T-helper 22 cell (primary cell): ENCODE data around the gene DXO.
"Not testable (repeated sequence)": the region's sequence is repeated elsewhere in the genome, so short reads cannot be mapped to it uniquely, and the experiment has no call there.

Experiments used
- DNase-seq: peaks from one replicate; pipeline ENCODE4 v3.0.0-alpha.2; 2020; ENCODE audit warnings: low read depth

DXO gene

DNA sequence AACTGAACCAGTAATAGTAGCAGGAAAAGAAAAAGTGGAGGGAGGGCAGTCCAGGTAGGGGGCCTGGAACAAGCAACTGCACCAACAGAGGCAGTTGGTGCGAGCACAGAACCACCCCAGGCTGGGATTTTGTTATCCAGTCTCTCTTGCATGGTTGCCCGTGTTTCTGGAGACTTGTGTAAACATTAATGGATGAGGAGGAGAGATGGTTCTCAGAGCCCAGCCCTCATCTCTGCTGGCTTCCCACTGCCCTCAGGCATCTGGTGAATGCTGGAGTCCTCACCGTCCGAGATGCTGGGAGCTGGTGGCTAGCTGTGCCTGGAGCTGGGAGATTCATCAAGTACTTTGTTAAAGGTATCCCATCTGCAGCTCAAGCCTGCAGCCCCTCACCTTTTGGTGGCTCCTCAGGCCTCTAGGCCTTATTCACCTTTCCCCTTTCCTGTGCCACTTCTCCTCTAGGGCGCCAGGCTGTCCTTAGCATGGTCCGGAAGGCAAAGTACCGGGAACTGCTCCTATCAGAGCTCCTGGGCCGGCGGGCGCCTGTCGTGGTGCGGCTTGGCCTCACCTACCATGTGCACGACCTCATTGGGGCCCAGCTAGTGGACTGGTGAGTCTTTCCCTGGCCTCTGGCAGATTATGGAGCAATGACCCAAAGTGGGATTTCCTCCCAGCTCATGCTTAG lies 8.4 kb upstream of the DXO start:
- DNase-seq: not testable (repeated sequence)

DNA sequence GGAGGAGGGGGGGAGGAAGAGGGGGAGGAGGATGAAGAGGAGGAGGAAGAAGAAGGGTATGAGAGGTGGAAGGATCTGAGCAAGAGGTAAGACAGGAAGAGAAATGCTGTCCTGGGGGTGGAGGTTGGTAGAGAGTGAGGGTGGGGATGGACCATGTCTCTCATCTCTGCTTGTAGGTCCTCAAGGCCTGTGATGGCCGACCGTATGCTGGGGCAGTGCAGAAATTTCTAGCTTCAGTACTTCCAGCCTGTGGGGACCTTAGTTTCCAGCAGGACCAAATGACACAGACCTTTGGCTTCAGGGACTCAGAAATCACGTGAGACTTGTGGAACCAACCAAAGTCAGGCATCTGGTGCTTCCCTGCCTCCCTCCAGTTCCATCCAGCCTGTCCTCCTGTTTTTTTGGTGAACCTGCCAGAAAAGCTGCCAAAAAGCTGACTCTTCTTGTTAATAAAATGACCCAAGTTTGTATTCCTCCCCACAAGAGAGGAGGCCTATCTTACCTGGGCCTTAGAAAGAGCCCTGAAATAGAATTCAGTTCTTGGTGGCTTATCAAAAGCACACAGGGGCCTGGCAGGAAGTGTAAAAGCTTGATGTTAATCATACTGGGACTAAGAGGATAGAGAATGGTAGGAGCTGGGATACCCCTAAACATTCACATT lies 7.4 kb upstream of the DXO start:
- DNase-seq: no peak

DNA sequence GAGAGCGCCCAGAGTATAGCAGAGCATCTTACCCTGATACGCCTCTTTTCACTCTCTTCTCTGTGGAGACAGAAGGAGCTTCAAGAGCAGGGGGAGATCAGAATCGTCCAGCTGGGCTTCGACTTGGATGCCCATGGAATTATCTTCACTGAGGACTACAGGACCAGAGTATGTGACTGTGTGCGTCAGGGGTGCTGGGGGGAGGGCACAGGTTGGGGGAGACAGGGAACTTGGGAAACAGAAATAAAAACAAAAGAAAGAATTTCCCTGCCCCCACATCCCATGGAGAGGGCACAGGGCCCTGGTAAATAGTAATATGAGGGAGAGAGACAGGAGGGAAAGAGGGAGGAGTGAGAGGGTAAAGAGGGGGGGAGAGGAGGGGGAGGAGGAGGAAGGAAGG lies 6.9 kb upstream of the DXO start:
- no peak for DNase-seq

DNA sequence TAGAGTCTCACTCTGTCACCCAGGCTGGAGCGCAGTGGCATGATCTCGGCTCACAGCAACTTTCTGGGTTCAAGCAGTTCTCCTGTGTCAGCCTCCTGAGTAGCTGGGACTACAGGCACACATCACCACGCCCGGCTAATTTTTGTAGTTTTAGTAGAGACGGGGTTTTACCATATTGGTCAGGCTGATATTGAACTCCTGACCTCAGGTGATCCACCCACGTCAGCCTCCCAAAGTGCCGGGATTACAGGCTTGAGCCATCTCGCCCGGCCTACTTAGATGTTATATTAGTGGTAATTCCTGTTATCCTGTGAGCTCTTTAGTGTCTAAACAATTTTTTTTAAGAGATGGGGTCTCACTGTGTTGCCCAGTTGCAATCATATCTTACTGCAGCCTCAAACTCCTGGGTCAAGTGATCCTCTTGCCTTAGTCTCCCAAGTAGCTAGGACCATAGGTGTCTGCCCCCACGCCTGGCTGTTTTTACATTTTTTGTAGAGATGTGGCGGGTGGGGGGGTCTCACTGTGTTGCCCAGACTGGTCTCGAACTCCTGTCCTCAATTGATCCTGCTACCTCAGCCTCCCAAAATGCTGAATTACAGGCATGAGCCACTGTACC lies 6.0 kb upstream of the DXO start:
- no peak for DNase-seq

DNA sequence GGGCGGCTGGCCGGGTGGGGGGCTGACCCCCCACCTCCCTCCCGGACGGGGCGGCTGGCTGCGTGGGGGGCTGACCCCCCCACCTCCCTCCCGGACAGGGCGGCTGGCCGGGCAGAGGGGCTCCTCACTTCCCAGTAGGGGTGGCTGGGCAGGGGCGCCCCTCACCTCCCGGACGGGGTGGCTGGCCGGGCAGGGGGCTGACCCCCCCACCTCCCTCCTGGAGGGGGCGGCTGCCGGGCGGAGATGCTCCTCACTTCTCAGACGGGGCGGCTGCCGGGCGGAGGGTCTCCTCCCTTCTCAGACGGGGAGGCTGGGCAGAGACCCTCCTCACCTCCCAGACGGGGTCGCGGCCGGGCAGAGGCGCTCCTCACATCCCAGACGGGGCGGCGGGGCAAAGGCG lies 4.1 kb upstream of the DXO start:
- DNase-seq: not testable (repeated sequence)

DNA sequence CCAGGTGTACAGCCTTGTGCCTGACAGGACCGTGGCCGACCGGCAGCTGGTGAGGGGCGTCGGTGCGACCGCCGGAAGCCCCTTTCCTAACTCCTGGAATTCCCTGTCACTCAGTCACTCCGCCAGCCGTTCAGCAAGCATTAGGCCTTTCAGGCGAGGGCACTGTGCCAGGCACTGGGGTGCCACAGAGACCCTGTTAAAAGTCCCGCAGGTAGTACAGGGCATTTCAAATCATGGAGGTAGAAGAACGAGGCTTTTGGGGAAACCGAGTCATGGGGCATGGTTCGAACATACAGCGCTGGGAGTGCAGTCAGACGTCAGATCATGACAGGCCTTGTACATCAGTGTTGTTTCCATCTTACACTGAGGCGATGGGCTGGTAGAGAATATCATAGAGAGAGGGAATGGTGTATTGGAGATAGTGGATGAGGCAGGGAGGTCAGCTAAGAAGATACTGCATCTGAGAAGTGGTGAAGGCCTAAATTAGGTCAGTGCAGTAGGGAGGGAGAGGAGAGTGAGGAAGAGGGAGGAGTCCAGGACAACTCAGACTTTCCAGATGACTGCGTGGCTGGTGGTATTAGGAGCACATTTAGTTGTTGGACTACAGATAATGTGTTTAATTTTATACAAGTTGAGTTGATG lies 892 bp upstream of the DXO start:
- DNase-seq: no peak

DNA sequence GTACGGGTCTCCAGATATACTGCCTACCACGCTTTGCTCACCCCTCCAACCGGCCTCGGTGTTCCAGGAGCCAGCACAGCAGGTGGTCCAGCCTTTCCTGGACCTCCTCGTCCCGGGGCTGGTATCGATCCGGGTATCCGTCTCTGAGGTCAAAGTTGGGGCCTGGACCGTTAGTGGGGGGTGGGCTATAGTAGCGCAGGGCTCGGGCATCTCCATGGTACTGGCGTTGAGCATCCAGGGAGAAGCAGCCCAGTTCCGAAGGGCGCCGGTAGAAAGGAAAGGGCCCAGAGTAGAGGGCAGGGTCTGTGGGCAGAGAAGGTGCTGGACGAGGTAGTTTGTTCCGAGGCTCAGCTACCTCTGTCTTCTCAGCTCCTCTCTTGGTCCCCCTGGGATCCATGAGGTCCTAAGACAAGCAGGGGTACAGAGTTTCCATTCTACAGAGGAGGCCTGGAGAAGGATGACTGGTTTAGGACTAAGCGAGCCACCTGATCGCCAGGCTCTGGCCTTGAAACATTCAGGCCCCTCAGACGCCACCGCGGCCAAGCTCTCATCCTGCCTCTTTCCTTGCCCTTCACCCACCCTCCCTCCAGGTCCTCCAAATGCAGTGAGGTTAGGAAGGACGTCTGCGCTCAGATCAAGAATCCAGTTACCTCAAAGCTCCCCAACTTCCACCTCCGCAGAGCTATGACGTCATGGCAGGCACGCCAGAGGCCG lies 502 bp downstream of the DXO start:
- no peak for DNase-seq

DNA sequence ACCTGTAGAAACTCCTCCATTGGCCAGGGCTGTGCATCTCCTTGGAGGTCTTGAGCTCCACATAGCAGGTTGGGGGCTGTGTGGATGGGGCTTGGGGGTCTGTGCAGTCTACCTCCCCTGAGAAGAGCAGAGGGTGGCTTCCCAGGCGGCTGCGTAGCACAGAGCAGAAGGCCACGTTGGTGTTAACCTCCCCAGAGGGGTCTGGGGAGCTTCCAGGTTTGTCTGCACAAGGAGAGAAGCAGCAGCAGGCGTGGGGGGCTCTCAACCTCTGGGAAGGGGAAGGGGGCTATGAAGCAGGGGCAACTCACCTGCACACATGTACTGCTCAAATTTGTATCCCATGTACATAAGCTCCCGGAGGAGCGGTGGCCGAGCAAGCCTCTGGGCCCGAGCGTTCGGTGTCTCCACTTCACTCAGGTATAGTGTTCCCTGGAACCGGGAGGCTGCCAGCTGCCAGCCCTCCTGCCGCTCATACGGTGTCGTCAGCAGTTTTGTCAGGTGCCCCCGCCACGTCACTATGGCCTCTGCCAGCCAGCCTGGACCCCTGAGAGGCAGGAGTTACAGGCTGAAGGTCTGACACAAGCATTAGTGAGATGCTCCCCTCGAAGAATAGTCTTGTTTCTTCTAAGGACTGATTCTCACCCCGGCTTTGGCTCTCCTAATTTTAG lies 1.2 kb downstream of the DXO start:
- DNase-seq: no peak

DNA sequence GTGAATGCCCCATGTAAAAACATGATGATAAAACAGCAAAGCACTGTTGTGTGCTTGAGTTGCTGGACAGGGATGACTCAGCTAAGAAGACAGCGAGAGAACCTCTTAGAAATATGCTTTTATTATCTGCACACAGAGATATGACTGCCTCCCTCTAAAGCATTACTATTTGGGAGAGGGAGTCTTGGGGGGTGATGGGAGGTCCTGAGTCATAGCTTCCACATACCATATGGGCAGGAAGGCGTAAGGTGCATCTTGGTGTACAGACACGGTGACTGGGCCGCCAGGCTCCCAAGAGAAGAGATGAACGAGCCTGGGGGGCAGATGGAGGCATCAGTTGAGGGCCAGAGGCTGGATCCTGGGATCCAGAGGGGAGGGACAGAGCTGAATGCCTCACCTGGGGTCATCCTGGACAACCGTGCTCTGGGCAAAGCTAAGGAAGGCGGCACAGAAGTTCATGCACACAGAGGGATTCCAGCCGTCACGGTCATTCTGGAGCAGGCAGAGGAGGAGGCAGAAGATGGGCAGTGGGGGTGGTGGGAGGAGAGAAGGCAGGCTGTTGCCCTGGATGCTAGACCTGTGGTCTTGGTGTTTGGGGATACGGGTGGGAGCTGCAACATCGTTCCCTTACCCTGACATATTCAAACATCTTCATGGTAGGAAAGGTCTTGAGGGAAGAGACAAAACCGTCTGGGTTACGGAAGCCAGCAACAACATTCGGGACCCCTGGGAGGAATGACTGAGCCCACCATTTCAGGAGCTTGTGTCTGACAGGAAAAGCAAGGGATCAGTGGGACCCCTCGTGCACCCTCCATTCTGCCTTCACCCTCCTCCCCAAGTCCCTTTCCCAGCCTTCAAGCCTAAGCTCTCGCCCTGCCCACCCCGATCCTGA lies 2.0 kb downstream of the DXO start:
- no peak for DNase-seq

DNA sequence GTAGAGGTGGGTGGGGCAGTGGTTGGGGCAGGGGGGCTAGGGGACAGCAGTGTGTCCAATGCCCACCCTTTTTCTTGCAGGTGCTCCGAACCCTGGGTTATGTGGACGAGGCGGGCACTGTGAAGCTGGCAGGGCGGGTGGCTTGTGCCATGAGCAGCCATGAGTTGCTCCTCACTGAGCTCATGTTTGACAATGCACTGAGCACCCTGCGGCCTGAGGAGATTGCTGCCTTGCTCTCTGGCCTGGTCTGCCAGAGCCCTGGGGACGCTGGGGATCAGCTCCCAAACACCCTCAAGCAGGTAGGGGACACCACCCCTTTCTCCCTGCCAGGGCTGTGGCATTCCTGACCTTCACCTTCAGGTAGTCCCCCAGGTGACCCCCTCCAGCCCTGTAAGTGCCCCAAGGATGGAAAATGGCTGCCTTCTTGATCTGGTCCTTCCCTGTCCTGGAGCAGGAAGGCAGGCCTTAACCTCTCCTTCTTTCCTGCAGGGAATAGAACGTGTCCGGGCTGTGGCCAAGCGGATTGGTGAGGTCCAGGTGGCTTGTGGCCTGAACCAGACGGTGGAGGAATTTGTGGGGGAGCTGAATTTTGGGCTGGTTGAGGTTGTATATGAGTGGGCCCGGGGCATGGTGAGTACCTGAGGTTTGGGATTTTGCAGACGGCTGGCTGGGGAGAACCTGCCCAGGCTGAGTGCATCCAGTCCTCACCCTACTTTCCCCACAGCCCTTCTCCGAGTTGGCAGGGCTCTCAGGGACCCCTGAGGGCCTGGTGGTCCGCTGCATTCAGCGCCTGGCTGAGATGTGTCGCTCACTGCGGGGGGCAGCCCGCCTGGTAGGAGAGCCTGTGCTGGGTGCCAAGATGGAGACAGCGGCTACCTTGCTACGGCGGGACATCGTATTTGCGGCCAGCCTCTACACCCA lies 2.9 kb downstream of the DXO start:
- DNase-seq: no peak

DNA sequence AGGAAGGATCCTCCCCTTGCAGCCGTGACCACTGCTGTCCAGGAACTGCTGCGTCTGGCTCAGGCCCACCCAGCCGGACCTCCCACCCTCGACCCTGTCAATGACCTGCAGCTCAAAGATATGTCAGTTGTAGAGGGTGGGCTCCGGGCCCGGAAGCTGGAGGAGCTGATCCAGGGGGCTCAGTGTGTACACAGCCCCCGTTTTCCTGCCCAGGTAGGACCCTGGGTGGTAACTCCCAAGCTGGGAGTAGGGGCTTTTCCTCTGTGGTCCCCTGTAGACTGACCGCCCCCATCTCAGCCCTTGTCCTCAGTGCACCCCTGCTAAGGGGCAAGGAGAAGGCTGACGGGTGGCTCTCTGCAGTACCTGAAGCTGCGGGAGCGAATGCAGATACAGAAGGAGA lies 3.6 kb downstream of the DXO start:
- DNase-seq: no peak

DNA sequence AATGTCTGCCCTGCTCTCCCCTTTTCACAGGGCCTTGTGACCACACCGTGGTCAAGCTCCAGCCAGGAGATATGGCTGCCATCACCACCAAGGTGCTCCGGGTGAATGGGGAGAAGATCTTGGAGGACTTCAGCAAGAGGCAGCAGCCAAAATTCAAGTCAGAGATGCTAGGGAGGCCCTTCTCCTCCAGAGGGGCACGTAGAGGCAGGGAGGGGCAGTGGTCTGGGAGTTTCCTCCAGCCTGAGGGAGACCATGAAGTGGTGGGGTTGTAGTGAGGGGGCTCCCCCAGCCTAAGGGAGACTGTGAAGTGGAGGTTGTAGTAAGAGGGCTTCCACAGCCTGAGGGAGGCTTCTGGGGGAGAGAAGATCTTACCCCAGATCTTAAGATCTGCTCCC lies 4.0 kb downstream of the DXO start:
- DNase-seq: no peak

DNA sequence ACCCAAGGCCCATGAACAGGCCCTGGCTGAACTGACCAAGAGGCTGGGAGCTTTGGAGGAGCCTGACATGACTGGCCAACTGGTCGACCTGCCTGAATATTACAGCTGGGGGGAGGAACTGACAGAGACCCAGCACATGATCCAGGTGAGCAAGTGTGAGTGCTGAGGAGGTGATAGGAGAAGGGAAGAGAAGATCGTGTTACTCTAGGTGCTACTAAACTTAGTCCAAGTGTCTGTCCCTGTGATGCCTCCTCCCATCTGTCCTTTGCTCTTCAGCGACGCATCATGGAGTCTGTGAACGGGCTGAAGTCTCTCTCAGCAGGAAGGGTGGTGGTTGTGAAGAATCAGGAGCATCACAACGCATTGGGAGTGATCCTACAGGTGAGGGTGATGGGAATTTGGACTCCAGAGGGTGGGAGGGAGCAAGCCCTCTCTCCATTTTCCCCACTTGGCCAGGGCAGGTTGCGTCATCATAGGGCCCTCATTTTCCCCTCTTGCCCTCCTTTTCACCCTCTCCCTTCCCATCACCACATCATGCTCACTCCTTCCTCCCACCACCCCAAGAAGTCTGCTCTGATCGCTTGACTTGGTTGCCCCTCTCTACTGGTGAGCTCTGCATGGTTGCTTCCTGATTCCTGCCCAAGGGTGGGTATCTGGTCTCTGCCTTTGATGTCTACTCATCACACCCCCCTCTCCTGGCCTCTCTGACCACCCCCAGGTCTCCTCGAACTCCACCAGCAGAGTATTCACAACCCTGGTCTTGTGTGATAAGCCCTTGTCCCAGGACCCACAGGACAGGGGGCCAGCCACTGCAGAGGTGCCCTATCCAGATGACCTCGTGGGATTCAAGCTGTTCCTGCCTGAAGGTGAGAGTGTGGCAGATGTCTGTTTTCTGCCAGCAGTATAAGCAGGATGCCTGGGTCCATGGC lies 4.7 kb downstream of the DXO start:
- no peak for DNase-seq

DNA sequence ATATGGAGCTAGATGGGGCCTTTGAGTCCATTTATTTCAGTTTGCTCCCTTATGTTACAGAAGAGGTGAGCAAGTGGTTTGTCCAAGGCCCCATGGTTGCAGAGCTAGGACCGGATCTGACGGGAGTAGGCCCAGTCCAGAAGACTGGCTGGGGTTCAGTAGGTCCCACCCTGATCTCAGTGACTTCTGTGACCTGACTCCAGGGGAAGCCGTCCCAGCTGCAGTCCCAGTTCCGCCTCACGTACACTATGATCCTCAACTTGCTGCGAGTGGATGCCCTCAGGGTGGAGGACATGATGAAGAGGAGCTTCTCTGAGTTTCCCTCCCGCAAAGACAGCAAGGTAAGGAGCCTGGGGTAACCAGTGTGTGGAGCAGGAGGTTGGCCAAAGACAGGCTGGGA lies 5.4 kb downstream of the DXO start:
- DNase-seq: no peak

DNA sequence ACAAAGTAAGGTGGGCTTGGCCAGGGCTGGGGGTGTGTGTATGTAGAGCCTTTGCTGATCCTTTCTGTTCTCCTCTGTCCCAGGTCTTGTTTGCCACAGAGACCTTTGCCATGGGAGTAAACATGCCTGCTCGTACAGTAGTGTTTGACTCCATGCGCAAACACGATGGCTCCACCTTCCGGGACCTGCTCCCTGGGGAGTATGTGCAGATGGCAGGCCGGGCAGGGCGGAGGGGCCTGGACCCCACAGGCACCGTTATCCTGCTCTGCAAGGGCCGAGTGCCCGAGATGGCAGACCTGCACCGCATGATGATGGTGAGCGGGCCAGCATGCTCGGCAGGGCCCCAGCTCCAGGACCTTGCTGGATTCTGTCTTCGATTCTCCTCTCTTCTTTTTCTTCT lies 6.2 kb downstream of the DXO start:
- no peak for DNase-seq

DNA sequence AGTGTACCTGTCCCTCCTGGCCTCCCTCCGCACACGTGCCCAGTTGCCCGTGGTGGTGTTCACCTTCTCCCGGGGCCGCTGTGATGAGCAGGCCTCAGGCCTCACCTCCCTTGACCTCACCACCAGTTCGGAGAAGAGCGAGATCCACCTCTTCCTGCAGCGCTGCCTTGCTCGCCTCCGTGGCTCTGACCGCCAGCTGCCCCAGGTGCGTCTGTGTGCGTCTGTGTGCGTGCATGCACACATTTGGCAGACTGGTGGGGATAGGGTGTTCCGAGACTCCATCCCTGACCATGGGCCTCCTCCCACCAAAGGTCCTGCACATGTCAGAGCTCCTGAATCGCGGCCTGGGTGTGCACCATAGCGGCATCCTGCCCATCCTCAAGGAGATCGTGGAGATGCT lies 8.0 kb downstream of the DXO start:
- no peak for DNase-seq

DNA sequence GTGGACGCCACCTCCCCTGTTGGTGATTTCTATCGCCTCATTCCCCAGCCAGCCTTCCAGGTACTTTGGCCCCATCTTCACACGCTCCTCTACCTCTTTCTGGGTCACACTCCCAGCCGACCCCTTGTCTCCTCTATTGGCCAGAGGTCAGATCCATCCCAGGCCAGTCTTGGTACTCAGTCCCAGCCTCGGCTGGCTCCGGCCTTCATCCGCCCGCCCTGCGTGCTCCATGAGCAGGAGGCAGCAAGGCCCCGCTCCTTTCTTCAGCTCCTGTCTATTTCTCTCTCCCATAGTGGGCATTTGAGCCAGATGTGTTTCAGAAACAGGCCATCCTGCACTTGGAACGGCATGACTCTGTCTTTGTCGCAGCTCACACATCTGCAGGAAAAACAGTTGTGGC lies 10.3 kb downstream of the DXO start:
- no peak for DNase-seq
